ENCODE results near the gene NSG1. TPM values are rescaled to one million over a fixed set of nuclear protein-coding genes. Genes with fewer than 3 reads are reported as not detected.
A peak's percentile ranks its signal among the peaks of the same experiment; 100 is the strongest.

NSG1 gene
- total RNA-seq, 1 donor from 2014 or later: 10.6 TPM

- Histone ChIP-seq H4K20me1 (ENCODE audit: insufficient read depth, low read length) (peaks cover 12% of the 10 kb centered on the region), H3K36me3 (ENCODE audit: insufficient read depth, low read length) (peaks cover 9% of the 10 kb centered on the region), H3K9me3 (ENCODE audit: insufficient read depth, low read depth, low read length) (no peaks in the 10 kb centered on the region), H3K9ac (ENCODE audit: low read length) (no peak overlapping the region), H3K27ac (ENCODE audit: low read depth, low read length) (no peak overlapping the region), H2AFZ (ENCODE audit: low read depth, low read length) (no peak overlapping the region), H3K4me3 (ENCODE audit: insufficient read depth, low read depth, low read length) (no peak overlapping the region), H3K27me3 (ENCODE audit: insufficient read depth, low read length) (no peaks in the 10 kb centered on the region), H3K4me2 (ENCODE audit: low read length) (no peak overlapping the region), H3K79me2 (ENCODE audit: insufficient read depth, low read length) (no peaks in the 10 kb centered on the region), H3K4me1 (ENCODE audit: insufficient read depth, low read length) (peaks cover 8% of the 10 kb centered on the region)
- H3K4me3 Mint-ChIP-seq (ENCODE audit: unreplicated experiment): no peak overlapping the region
- H3K9me3 Mint-ChIP-seq (ENCODE audit: unreplicated experiment): no peaks in the 10 kb centered on the region
- H3K36me3 Mint-ChIP-seq (ENCODE audit: low read depth, unreplicated experiment): peaks cover 16% of the 10 kb centered on the region
- FAIRE-seq (no peak), DNase-seq (ENCODE audit: low read depth) (no peak)
- H3K27me3 Mint-ChIP-seq (ENCODE audit: low read depth, unreplicated experiment): no peaks in the 10 kb centered on the region
- TF ChIP-seq CTCF (IDR thresholded peaks at IDR 0.05; ENCODE audit: insufficient read depth, low read depth, low read length) (no peak), EZH2 (IDR thresholded peaks at IDR 0.05; ENCODE audit: insufficient read depth, low read length) (no peak)
- no peak overlapping the region for H3K27ac Mint-ChIP-seq (ENCODE audit: unreplicated experiment)
- peaks cover 23% of the 10 kb centered on the region for H3K4me1 Mint-ChIP-seq (ENCODE audit: low read depth, unreplicated experiment)
Observed at GRCh38 chr4:4425119-4425690, 38.3 kb downstream of the NSG1 start.

- peaks cover 13% of the 10 kb centered on the region for H4K20me1 ChIP-seq (ENCODE audit: insufficient read depth, low read length)
- H3K79me2 ChIP-seq (ENCODE audit: insufficient read depth, low read length): no peaks in the 10 kb centered on the region
- Mint-ChIP-seq H3K36me3 (ENCODE audit: low read depth, unreplicated experiment) (peaks cover 15% of the 10 kb centered on the region), H3K9me3 (ENCODE audit: unreplicated experiment) (no peaks in the 10 kb centered on the region), H3K4me3 (ENCODE audit: unreplicated experiment) (no peak overlapping the region), H3K27ac (ENCODE audit: unreplicated experiment) (no peak overlapping the region), H3K27me3 (ENCODE audit: low read depth, unreplicated experiment) (no peaks in the 10 kb centered on the region), H3K4me1 (ENCODE audit: low read depth, unreplicated experiment) (peaks cover 27% of the 10 kb centered on the region)
- no peak overlapping the region for H3K9ac ChIP-seq (ENCODE audit: low read length)
- H3K9me3 ChIP-seq (ENCODE audit: insufficient read depth, low read depth, low read length): no peaks in the 10 kb centered on the region
- FAIRE-seq (no peak), DNase-seq (ENCODE audit: low read depth) (no peak)
- no peak for TF ChIP-seq EZH2 (IDR thresholded peaks at IDR 0.05; ENCODE audit: insufficient read depth, low read length)
- TF ChIP-seq CTCF (IDR thresholded peaks at IDR 0.05; ENCODE audit: insufficient read depth, low read depth, low read length): no peak
- no peak overlapping the region for H2AFZ ChIP-seq (ENCODE audit: low read depth, low read length)
- peaks cover 5% of the 10 kb centered on the region for H3K36me3 ChIP-seq (ENCODE audit: insufficient read depth, low read length)
- no peak overlapping the region for H3K4me3 ChIP-seq (ENCODE audit: insufficient read depth, low read depth, low read length)
- H3K4me1 ChIP-seq (ENCODE audit: insufficient read depth, low read length): peaks cover 8% of the 10 kb centered on the region
- no peak overlapping the region for H3K27ac ChIP-seq (ENCODE audit: low read depth, low read length)
- H3K27me3 ChIP-seq (ENCODE audit: insufficient read depth, low read length): no peaks in the 10 kb centered on the region
- H3K4me2 ChIP-seq (ENCODE audit: low read length): no peak overlapping the region
Observed at GRCh38 chr4:4425696-4426095, 38.8 kb downstream of the NSG1 start.

- Mint-ChIP-seq H3K4me1 (ENCODE audit: low read depth, unreplicated experiment) (peaks cover 30% of the 10 kb centered on the region), H3K36me3 (ENCODE audit: low read depth, unreplicated experiment) (peaks cover 16% of the 10 kb centered on the region), H3K4me3 (ENCODE audit: unreplicated experiment) (peak overlapping the region; percentile 41), H3K27me3 (ENCODE audit: low read depth, unreplicated experiment) (no peaks in the 10 kb centered on the region), H3K9me3 (ENCODE audit: unreplicated experiment) (no peaks in the 10 kb centered on the region), H3K27ac (ENCODE audit: unreplicated experiment) (no peak overlapping the region)
- Histone ChIP-seq H3K9me3 (ENCODE audit: insufficient read depth, low read depth, low read length) (no peaks in the 10 kb centered on the region), H3K4me2 (ENCODE audit: low read length) (peak overlapping the region; percentile 58), H3K9ac (ENCODE audit: low read length) (peak overlapping the region; percentile 43), H3K36me3 (ENCODE audit: insufficient read depth, low read length) (peaks cover 2% of the 10 kb centered on the region), H4K20me1 (ENCODE audit: insufficient read depth, low read length) (peaks cover 21% of the 10 kb centered on the region), H3K27ac (ENCODE audit: low read depth, low read length) (no peak overlapping the region), H3K4me1 (ENCODE audit: insufficient read depth, low read length) (peaks cover 8% of the 10 kb centered on the region), H2AFZ (ENCODE audit: low read depth, low read length) (no peak overlapping the region), H3K79me2 (ENCODE audit: insufficient read depth, low read length) (no peaks in the 10 kb centered on the region), H3K4me3 (ENCODE audit: insufficient read depth, low read depth, low read length) (no peak overlapping the region), H3K27me3 (ENCODE audit: insufficient read depth, low read length) (no peaks in the 10 kb centered on the region)
- FAIRE-seq: no peak
- TF ChIP-seq EZH2 (IDR thresholded peaks at IDR 0.05; ENCODE audit: insufficient read depth, low read length): no peak
- no peak for TF ChIP-seq CTCF (IDR thresholded peaks at IDR 0.05; ENCODE audit: insufficient read depth, low read depth, low read length)
- no peak for DNase-seq (ENCODE audit: low read depth)
Observed at GRCh38 chr4:4426511-4427120, 39.7 kb downstream of the NSG1 start.

All from astrocyte (in vitro differentiated cells and primary cell).